Skeletal muscle satellite cell (primary cell): Measurements from ENCODE around the gene ASB17. TPM values are rescaled to one million over a fixed set of nuclear protein-coding genes. Genes with fewer than 3 reads are reported as not detected.
A peak's percentile ranks its signal among the peaks of the same experiment; 100 is the strongest.
"Not testable (repeated sequence)": the region's sequence is repeated elsewhere in the genome, so short reads cannot be mapped to it uniquely, and the experiment has no call there.

Experiments
- H3K27me3 ChIP-seq: 2 replicates; pipeline ENCODE4 v1.7.0; 2013; ENCODE audit warnings: low read length; ENCODE audit not compliant: control insufficient read depth, insufficient read depth
- H3K36me3 ChIP-seq: 2 replicates; pipeline ENCODE4 v1.7.0; 2013; ENCODE audit warnings: mild to moderate bottlenecking, control low read depth, low read length; ENCODE audit not compliant: insufficient read depth
- H3K4me1 ChIP-seq: 2 replicates; pipeline ENCODE4 v1.7.0; 2013; ENCODE audit warnings: low read length; ENCODE audit not compliant: control insufficient read depth, insufficient read depth
- H3K4me2 ChIP-seq: 2 replicates; pipeline ENCODE4 v1.7.0; 2013; ENCODE audit warnings: mild to moderate bottlenecking, low read length
- H3K4me3 ChIP-seq: 2 replicates; pipeline ENCODE4 v1.7.0; 2013; ENCODE audit warnings: low read length
- H3K9ac ChIP-seq: 2 replicates; pipeline ENCODE4 v1.7.0; 2013; ENCODE audit warnings: mild to moderate bottlenecking, low read depth, low read length, moderate library complexity
- H3K9me3 ChIP-seq: replicated peaks from 2 replicates; pipeline ENCODE4 v1.7.0; 2013; ENCODE audit warnings: mild to moderate bottlenecking, control low read depth, low read length
- total RNA-seq: library from RNA; depleted of rRNA; stranded (reverse); fragments of >200 nt; gene quantifications from 2 replicates; pipeline ENCODE4 v1.2.3, GENCODE V29; 2012; rRNA removed

ASB17 gene
- total RNA-seq, result not detected in 2 replicates

GRCh38 chr1:75932304-75932703 is at the start of gene ASB17:
Gene ASB17 (minus strand): TSS chr1:75932404. CDS start chr1:75932291, 113 bp downstream.
- no peak within 1 kb of the TSS for H3K9ac ChIP-seq
- H3K36me3 ChIP-seq, result no peaks in the 10 kb centered on the region
- no peaks in the 10 kb centered on the region for H3K9me3 ChIP-seq
- no peaks in the 10 kb centered on the region for H3K27me3 ChIP-seq
- no peak within 1 kb of the TSS for H3K4me2 ChIP-seq
- no peak within 1 kb of the TSS for H3K4me3 ChIP-seq
- H3K4me1 ChIP-seq, result peaks cover 5% of the 10 kb centered on the region

GRCh38 chr1:75980972-75981897 is 49.0 kb upstream of the ASB17 start:
- H3K9ac ChIP-seq, result no peak overlapping the region
- H3K4me3 ChIP-seq, result no peak overlapping the region
- no peaks in the 10 kb centered on the region for H3K4me1 ChIP-seq
- no peaks in the 10 kb centered on the region for H3K36me3 ChIP-seq
- peaks cover 11% of the 10 kb centered on the region for H3K27me3 ChIP-seq
- peaks cover 5% of the 10 kb centered on the region for H3K9me3 ChIP-seq
- no peak overlapping the region for H3K4me2 ChIP-seq

GRCh38 chr1:75970631-75971030 is 38.4 kb upstream of the ASB17 start:
- H3K4me1 ChIP-seq, result peaks cover 26% of the 10 kb centered on the region
- H3K9me3 ChIP-seq, result no peaks in the 10 kb centered on the region
- H3K27me3 ChIP-seq, result no peaks in the 10 kb centered on the region
- no peak overlapping the region for H3K9ac ChIP-seq
- peak overlapping the region; percentile 13 for H3K4me2 ChIP-seq
- no peaks in the 10 kb centered on the region for H3K36me3 ChIP-seq
- H3K4me3 ChIP-seq, result no peak overlapping the region

GRCh38 chr1:75969550-75969949 is 37.3 kb upstream of the ASB17 start:
- no peak overlapping the region for H3K4me3 ChIP-seq

GRCh38 chr1:75967719-75968118 is 35.5 kb upstream of the ASB17 start:
- Histone ChIP-seq H3K9me3 (no peaks in the 10 kb centered on the region), H3K9ac (no peak overlapping the region), H3K36me3 (no peaks in the 10 kb centered on the region), H3K4me2 (no peak overlapping the region), H3K4me1 (peaks cover 37% of the 10 kb centered on the region), H3K4me3 (no peak overlapping the region), H3K27me3 (no peaks in the 10 kb centered on the region)

More at GRCh38 chr1:75969550-75969949, 37.3 kb upstream of the ASB17 start:
- Histone ChIP-seq H3K36me3 (no peaks in the 10 kb centered on the region), H3K9ac (no peak overlapping the region), H3K4me2 (no peak overlapping the region), H3K4me1 (peaks cover 30% of the 10 kb centered on the region), H3K27me3 (no peaks in the 10 kb centered on the region), H3K9me3 (no peaks in the 10 kb centered on the region)

GRCh38 chr1:75964760-75965408 is 32.7 kb upstream of the ASB17 start:
- Histone ChIP-seq H3K9ac (no peak overlapping the region), H3K4me2 (peak overlapping the region; percentile 38), H3K27me3 (no peaks in the 10 kb centered on the region), H3K4me1 (peaks cover 26% of the 10 kb centered on the region), H3K9me3 (no peaks in the 10 kb centered on the region), H3K36me3 (no peaks in the 10 kb centered on the region), H3K4me3 (no peak overlapping the region)

GRCh38 chr1:75964110-75964759 is 32.0 kb upstream of the ASB17 start:
- H3K36me3 ChIP-seq, H3K27me3 ChIP-seq, H3K4me3 ChIP-seq, H3K9me3 ChIP-seq, H3K9ac ChIP-seq: not testable (repeated sequence)
- peaks cover 20% of the 10 kb centered on the region for H3K4me1 ChIP-seq
- peak overlapping the region; percentile 38 for H3K4me2 ChIP-seq

GRCh38 chr1:75954586-75954985 is 22.4 kb upstream of the ASB17 start:
- H3K36me3 ChIP-seq, result no peaks in the 10 kb centered on the region
- H3K9ac ChIP-seq, result no peak overlapping the region
- H3K4me2 ChIP-seq, result no peak overlapping the region
- no peak overlapping the region for H3K4me3 ChIP-seq
- H3K4me1 ChIP-seq, result peaks cover 2% of the 10 kb centered on the region
- H3K27me3 ChIP-seq, result no peaks in the 10 kb centered on the region
- H3K9me3 ChIP-seq, result no peaks in the 10 kb centered on the region

GRCh38 chr1:75953461-75953860 is 21.3 kb upstream of the ASB17 start:
- H3K4me2 ChIP-seq, result no peak overlapping the region
- H3K9ac ChIP-seq, result no peak overlapping the region
- H3K27me3 ChIP-seq, result no peaks in the 10 kb centered on the region
- no peaks in the 10 kb centered on the region for H3K36me3 ChIP-seq
- no peaks in the 10 kb centered on the region for H3K9me3 ChIP-seq
- H3K4me1 ChIP-seq, result peaks cover 2% of the 10 kb centered on the region
- no peak overlapping the region for H3K4me3 ChIP-seq

- Histone ChIP-seq H3K36me3 (no peaks in the 10 kb centered on the region), H3K9ac (no peak overlapping the region), H3K4me2 (no peak overlapping the region), H3K27me3 (no peaks in the 10 kb centered on the region), H3K9me3 (no peaks in the 10 kb centered on the region), H3K4me3 (no peak overlapping the region), H3K4me1 (peaks cover 2% of the 10 kb centered on the region)
These were observed 19.8 kb upstream of the ASB17 start for GRCh38 chr1:75952016-75952415.

GRCh38 chr1:75950176-75950575 is 18.0 kb upstream of the ASB17 start:
- Histone ChIP-seq H3K4me3 (no peak overlapping the region), H3K4me2 (no peak overlapping the region), H3K9me3 (no peaks in the 10 kb centered on the region), H3K36me3 (no peaks in the 10 kb centered on the region), H3K9ac (no peak overlapping the region), H3K4me1 (peaks cover 2% of the 10 kb centered on the region), H3K27me3 (no peaks in the 10 kb centered on the region)
